Coronary artery (tissue), 2 donors: ENCODE measurements around the gene NOTUM.

ENCODE experiments used
- DNase-seq: peaks from one replicate; pipeline ENCODE4 v3.0.0-alpha.2; 2017; ENCODE audit warnings: low spot score
- H3K27ac ChIP-seq, 2 donors: fragments of 200-600 bp; sonication (generic); one replicate each; pipeline ENCODE4 v1.5.1; 2016 to 2019
- H3K4me3 ChIP-seq: fragments of 200-600 bp; sonication (generic); 2 replicates; pipeline ENCODE4 v1.5.1; 2016; ENCODE audit warnings: mild to moderate bottlenecking, moderate library complexity
- CTCF ChIP-seq: fragments of 200-600 bp; sonication (generic); IDR thresholded peaks from one replicate; pipeline ENCODE4 v1.5.1; 2019; ENCODE audit warnings: antibody characterized with exemption

Gene NOTUM

GRCh38 chr17:81948635-81949378 lies 12.2 kb downstream of the NOTUM start:
- Histone ChIP-seq H3K27ac (no peak overlapping the region), H3K4me3 (no peak overlapping the region)
- no peak for DNase-seq
- TF ChIP-seq CTCF, result no peak

- no peak for TF ChIP-seq CTCF
- Histone ChIP-seq H3K4me3 (no peak within 1 kb of the TSS), H3K27ac (no peak within 1 kb of the TSS)
- no peak for DNase-seq
Measured at GRCh38 chr17:81947189-81947588, 13.8 kb downstream of the NOTUM start, which contains the start of gene MYADML2. Gene MYADML2, minus strand, starts transcription at chr17:81947233. Its CDS starts 5,492 bp downstream, at chr17:81941741.

GRCh38 chr17:81944858-81945257 lies 16.1 kb downstream of the NOTUM start:
- DNase-seq, result no peak
- no peak overlapping the region for H3K4me3 ChIP-seq
- TF ChIP-seq CTCF, result no peak
- no peak overlapping the region for H3K27ac ChIP-seq

DNA sequence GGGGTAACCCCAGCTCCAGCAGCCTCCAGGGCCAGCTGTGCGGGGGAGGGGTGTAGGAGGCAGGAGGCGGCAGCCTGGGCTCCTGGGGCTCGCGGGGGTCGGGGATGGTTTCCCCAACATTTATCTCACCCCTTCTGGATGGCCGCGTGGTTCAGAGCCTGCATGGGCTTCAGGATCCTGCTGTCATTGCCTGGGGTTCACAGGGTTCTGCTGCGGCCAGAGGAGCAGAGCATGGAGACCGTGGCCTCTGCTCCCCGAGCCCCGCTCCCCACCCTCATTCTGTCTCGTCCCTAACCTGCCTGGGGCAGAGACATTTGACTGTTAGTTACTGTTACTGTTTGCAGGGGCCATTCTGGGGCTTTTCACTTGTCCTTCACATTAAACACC lies 18.8 kb downstream of the NOTUM start:
- DNase-seq, result no peak
- TF ChIP-seq CTCF, result no peak
- Histone ChIP-seq H3K4me3 (no peak overlapping the region), H3K27ac (no peak overlapping the region)

- no peak for DNase-seq
- Histone ChIP-seq H3K27ac (no peak overlapping the region), H3K4me3 (no peak overlapping the region)
- TF ChIP-seq CTCF, result no peak
Measured at GRCh38 chr17:81941484-81942166, 19.4 kb downstream of the NOTUM start.

DNA sequence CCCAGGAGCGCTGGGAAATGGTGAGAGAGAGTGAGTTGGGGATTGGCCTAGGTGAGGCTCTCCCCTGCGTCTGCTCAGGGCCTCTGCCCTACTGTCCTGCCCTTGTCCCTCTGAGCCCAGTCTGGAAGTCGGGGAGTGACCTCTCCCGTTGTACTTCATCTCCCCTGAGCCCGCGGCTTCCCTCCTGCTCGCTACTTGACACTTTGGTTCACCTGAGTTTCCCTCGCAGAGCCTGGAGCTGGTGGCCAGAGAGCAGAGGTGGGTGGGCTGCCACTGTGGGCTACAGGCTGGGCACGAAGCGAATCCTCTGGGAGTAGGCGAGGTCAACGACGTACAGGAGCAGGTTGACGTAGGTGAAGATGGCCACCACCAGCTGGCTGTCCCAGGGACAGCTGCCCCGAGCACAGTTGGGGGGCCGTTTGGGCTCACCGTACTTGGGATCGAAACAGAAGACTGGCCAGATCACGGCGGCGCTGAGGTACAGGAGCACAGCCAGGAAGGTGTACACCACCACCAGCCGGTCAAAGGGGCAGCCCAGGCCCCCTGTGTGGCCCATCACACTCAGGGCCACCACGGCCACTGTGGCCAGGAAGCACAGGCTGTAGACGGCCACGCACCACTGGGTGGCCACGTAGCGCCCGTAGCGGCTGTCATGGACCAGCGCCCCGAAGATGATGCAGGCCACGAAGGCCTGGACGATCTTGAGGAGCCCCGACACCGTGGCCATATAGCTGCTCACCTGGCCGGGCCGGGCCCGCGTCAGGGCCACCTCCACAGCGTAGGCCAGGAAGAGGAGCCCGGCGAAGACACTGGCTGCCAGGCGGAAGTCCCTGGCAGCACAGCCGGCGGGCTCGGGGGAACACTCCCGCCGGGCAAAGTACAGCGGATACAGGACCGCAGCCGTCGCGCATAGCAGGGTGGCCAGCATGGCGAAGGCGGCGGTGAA lies 20.2 kb downstream of the NOTUM start:
- Histone ChIP-seq H3K27ac (peak overlapping the region in 1 of 2 donors; percentile 17), H3K4me3 (no peak overlapping the region)
- no peak for DNase-seq
- no peak for TF ChIP-seq CTCF
